ENCODE measurements around the gene PRSS57.

Gene PRSS57

DNA sequence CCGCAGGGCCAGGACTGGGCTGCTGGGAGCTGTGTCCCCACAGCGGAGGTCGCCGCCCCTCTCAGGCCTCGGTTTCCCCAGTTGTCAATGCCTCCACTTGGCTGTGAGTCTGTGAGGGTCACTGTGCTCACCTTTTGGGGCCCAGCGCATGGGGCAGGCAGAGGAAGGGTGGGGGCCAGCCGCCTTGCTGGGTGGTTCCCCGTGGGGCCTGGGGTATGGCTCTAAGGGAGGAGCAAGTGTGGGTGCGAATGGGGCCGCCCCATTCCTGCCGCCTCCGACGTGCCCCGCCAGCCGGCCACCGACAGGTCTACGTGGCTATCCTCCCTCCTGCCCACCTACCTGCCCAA, 56.4 kb downstream of the PRSS57 start:
- no peak for DNase-seq (ENCODE audit: low spot score)
